Prostate gland (tissue), 2 donors: ENCODE data around the gene MYO16. TPM values are rescaled to one million over a fixed set of nuclear protein-coding genes. Genes with fewer than 3 reads are reported as not detected.

Source experiments
- DNase-seq: peaks from one replicate; pipeline ENCODE4 v3.0.0-alpha.2; 2019; ENCODE audit warnings: low spot score
- H3K27ac ChIP-seq, 2 donors: fragments of 200-600 bp; sonication (generic); 2 replicates each; pipeline ENCODE4 v1.5.1; 2017 to 2019
- H3K27me3 ChIP-seq: fragments of 200-600 bp; sonication (generic); replicated peaks from 2 replicates; pipeline ENCODE4 v1.5.1; 2019; ENCODE audit not compliant: insufficient read depth
- H3K36me3 ChIP-seq, 2 donors: fragments of 200-600 bp; sonication (generic); 1 replicate in 1 of 2; 2 replicates in 1 of 2; pipeline versions ENCODE4 v1.5.1 to v1.8.1; 2017 to 2019
- H3K4me1 ChIP-seq: fragments of 200-600 bp; sonication (generic); replicated peaks from 2 replicates; pipeline ENCODE4 v1.5.1; 2019
- H3K4me3 ChIP-seq, 2 donors: fragments of 200-600 bp; sonication (generic); 2 replicates each; pipeline ENCODE4 v1.5.1; 2017 to 2019
- H3K9me3 ChIP-seq: fragments of 200-600 bp; sonication (generic); 2 replicates; pipeline ENCODE4 v1.5.1; 2017
- CTCF ChIP-seq, 4 experiments: fragments of 200-600 bp in 2 of 4; fragments of 450-650 bp in 2 of 4; sonication (generic) in 2 of 4; IDR thresholded peaks; 1 replicate in 3 of 4; 2 replicates in 1 of 4; pipeline ENCODE4 v1.5.1; 2016 to 2019; ENCODE audit warnings: antibody characterized with exemption in 4 of 4, mild to moderate bottlenecking in 2 of 4, moderate library complexity in 2 of 4
- POLR2A ChIP-seq: fragments of 450-650 bp; IDR thresholded peaks from one replicate; pipeline ENCODE4 v1.6.1; 2016; ENCODE audit warnings: antibody characterized with exemption, mild to moderate bottlenecking
- POLR2AphosphoS5 ChIP-seq: sonication (generic); formaldehyde crosslinking; IDR thresholded peaks from one replicate; pipeline ENCODE4 v1.6.1; 2017; ENCODE audit warnings: antibody characterized with exemption
- WGBS: methylation state at CpG from one replicate; pipeline ENCODE4 v1.1.5; 2018; 5-methylcytosine and 5-hydroxymethylcytosine counted together
- intact Hi-C: fragments of 100-400 bp; cut with DNase I; formaldehyde crosslinking; loops from one replicate; pipeline ENCODE4 v1.14.2; 2022
- total RNA-seq, 2 donors: library from RNA; depleted of rRNA; stranded (reverse); fragments of >200 nt; gene quantifications; one replicate each; pipeline ENCODE4 v1.1.0, GENCODE V29; 2016

MYO16 gene
- total RNA-seq, 2 donors from 2014 or later, result 0.14 to 0.85 TPM

- H3K27ac ChIP-seq, result no peak overlapping the region
- TF ChIP-seq CTCF (IDR thresholded peaks at IDR 0.05), result no peak
- H3K36me3 ChIP-seq, result no peaks in the 10 kb centered on the region
- 86% methylated on average over 4 of the region's 4 CpGs for WGBS
- intact Hi-C loops, result loop anchor here (10.0 kb wide), 1 partner anchor 535 kb away; the partner anchor contains the start of gene IRS2
- no peaks in the 10 kb centered on the region for H3K27me3 ChIP-seq
- DNase-seq, result no peak
- H3K9me3 ChIP-seq, result no peaks in the 10 kb centered on the region
- H3K4me3 ChIP-seq, result no peak overlapping the region
- no peaks in the 10 kb centered on the region for H3K4me1 ChIP-seq
These were observed 620.5 kb downstream of the MYO16 start for GRCh38 chr13:109249780-109250528.

- TF ChIP-seq POLR2A (no peak), POLR2AphosphoS5 (no peak), CTCF (IDR thresholded peaks at IDR 0.05) (no peak)
- Histone ChIP-seq H3K27me3 (no peaks in the 10 kb centered on the region), H3K4me1 (no peaks in the 10 kb centered on the region), H3K4me3 (no peak overlapping the region), H3K9me3 (no peaks in the 10 kb centered on the region), H3K27ac (no peak overlapping the region), H3K36me3 (no peaks in the 10 kb centered on the region)
- WGBS, result 53% methylated on average over 2 of the region's 2 CpGs
- intact Hi-C loops, result no loop called here
- no peak for DNase-seq
These were observed 622.5 kb downstream of the MYO16 start for GRCh38 chr13:109251956-109252355.

- no peaks in the 10 kb centered on the region for H3K9me3 ChIP-seq
- H3K4me1 ChIP-seq, result no peaks in the 10 kb centered on the region
- TF ChIP-seq POLR2A (no peak), POLR2AphosphoS5 (no peak)
- no peaks in the 10 kb centered on the region for H3K27me3 ChIP-seq
- intact Hi-C loops, result no loop called here
- no peak overlapping the region for H3K27ac ChIP-seq
- no peaks in the 10 kb centered on the region for H3K36me3 ChIP-seq
- H3K4me3 ChIP-seq, result no peak overlapping the region
- 71% methylated on average over 1 of the region's 1 CpG for WGBS
- no peak for DNase-seq
These were observed 623.9 kb downstream of the MYO16 start for GRCh38 chr13:109253316-109253715.

- no peaks in the 10 kb centered on the region for H3K36me3 ChIP-seq
- WGBS, result 40% methylated on average over 1 of the region's 1 CpG
- no peaks in the 10 kb centered on the region for H3K27me3 ChIP-seq
- H3K9me3 ChIP-seq, result no peaks in the 10 kb centered on the region
- DNase-seq, result no peak
- H3K4me1 ChIP-seq, result no peaks in the 10 kb centered on the region
- H3K27ac ChIP-seq, result no peak overlapping the region
- H3K4me3 ChIP-seq, result no peak overlapping the region
- intact Hi-C loops, result no loop called here
- TF ChIP-seq CTCF (IDR thresholded peaks at IDR 0.05) (no peak), POLR2AphosphoS5 (no peak), POLR2A (no peak)
These were observed 624.9 kb downstream of the MYO16 start for GRCh38 chr13:109254274-109254673.

- intact Hi-C loops, result loop anchor here (5.0 kb wide), 1 partner anchor 98 kb away; no protein-coding TSS in a partner anchor
These were observed 625.9 kb downstream of the MYO16 start for GRCh38 chr13:109255141-109255856.

More at GRCh38 chr13:109255141-109255856, 625.9 kb downstream of the MYO16 start:
- Histone ChIP-seq H3K4me1 (no peaks in the 10 kb centered on the region), H3K4me3 (no peak overlapping the region), H3K27ac (no peak overlapping the region), H3K27me3 (no peaks in the 10 kb centered on the region), H3K36me3 (no peaks in the 10 kb centered on the region), H3K9me3 (no peaks in the 10 kb centered on the region)
- no peak for DNase-seq
- TF ChIP-seq CTCF (IDR thresholded peaks at IDR 0.05) (no peak), POLR2A (no peak), POLR2AphosphoS5 (no peak)
- WGBS, result 88% methylated on average over 4 of the region's 4 CpGs
